ENCODE results near the gene MICAL3. TPM values are rescaled to one million over a fixed set of nuclear protein-coding genes. Genes with fewer than 3 reads are reported as not detected.

MICAL3 gene
- total RNA-seq, 4 donors from 2014 or later = 6.0 to 9.8 (median 8.1) TPM

- H3K4me3 ChIP-seq = no peak overlapping the region
- ATAC-seq = peak; percentile 40 to 60
These were observed 252.0 kb downstream of the MICAL3 start for GRCh38 chr22:17772249-17772957.

GRCh38 chr22:17770180-17771077, 253.9 kb downstream of the MICAL3 start:
- DNase-seq (peak in 1 of 2 donors; percentile 56), ATAC-seq (no peak)
- Histone ChIP-seq H3K4me3 (no peak overlapping the region), H3K27ac (peak overlapping the region in 2 of 4 donors; percentile 23 to 36), H3K9me3 (no peaks in the 10 kb centered on the region), H3K27me3 (no peaks in the 10 kb centered on the region), H3K36me3 (no peaks in the 10 kb centered on the region), H3K4me1 (peaks cover 12 to 18% of the 10 kb centered on the region in 2 donors)
- intact Hi-C loops (cut with DNase I; ENCODE audit: low total_unique reads) (no loop called here), in situ Hi-C loops (cut with MboI; ENCODE audit: low sequenced_read_pairs in 4 of 4) (no loop called here)
- no peak for TF ChIP-seq CTCF (IDR thresholded peaks at IDR 0.05 in 4 of 5, conservative IDR thresholded peaks at IDR 0.05 in 1 of 5)
- TF ChIP-seq POLR2A (IDR thresholded peaks at IDR 0.05) = no peak

More at GRCh38 chr22:17772249-17772957, 252.0 kb downstream of the MICAL3 start:
- Histone ChIP-seq H3K27ac (no peak overlapping the region), H3K9me3 (no peaks in the 10 kb centered on the region), H3K36me3 (no peaks in the 10 kb centered on the region), H3K4me1 (peaks cover 12 to 18% of the 10 kb centered on the region in 2 donors), H3K27me3 (no peaks in the 10 kb centered on the region)
- peak in 1 of 2 donors; percentile 58 for DNase-seq
- in situ Hi-C loops (cut with MboI; ENCODE audit: low sequenced_read_pairs in 4 of 4) = no loop called here
- TF ChIP-seq CTCF (IDR thresholded peaks at IDR 0.05 in 4 of 5, conservative IDR thresholded peaks at IDR 0.05 in 1 of 5) = no peak
- TF ChIP-seq POLR2A (IDR thresholded peaks at IDR 0.05) = no peak
- intact Hi-C loops (cut with DNase I; ENCODE audit: low total_unique reads) = no loop called here

- TF ChIP-seq CTCF (IDR thresholded peaks at IDR 0.05 in 4 of 5, conservative IDR thresholded peaks at IDR 0.05 in 1 of 5) = no peak
- no peak for TF ChIP-seq POLR2A (IDR thresholded peaks at IDR 0.05)
- no peaks in the 10 kb centered on the region for H3K9me3 ChIP-seq
- H3K27me3 ChIP-seq = no peaks in the 10 kb centered on the region
- H3K4me1 ChIP-seq = peaks cover 12 to 18% of the 10 kb centered on the region in 2 donors
- no peak for ATAC-seq
- in situ Hi-C loops (cut with MboI; ENCODE audit: low sequenced_read_pairs in 4 of 4) (no loop called here), intact Hi-C loops (cut with DNase I; ENCODE audit: low total_unique reads) (no loop called here)
- no peak overlapping the region for H3K4me3 ChIP-seq
- no peaks in the 10 kb centered on the region for H3K36me3 ChIP-seq
- DNase-seq = no peak
- H3K27ac ChIP-seq = no peak overlapping the region
These were observed 254.7 kb downstream of the MICAL3 start for GRCh38 chr22:17769716-17770082.

GRCh38 chr22:17769013-17769715, 255.2 kb downstream of the MICAL3 start:
- intact Hi-C loops (cut with DNase I; ENCODE audit: low total_unique reads) = no loop called here
- Histone ChIP-seq H3K4me1 (peaks cover 12 to 18% of the 10 kb centered on the region in 2 donors), H3K4me3 (no peak overlapping the region), H3K36me3 (no peaks in the 10 kb centered on the region), H3K9me3 (no peaks in the 10 kb centered on the region), H3K27ac (no peak overlapping the region), H3K27me3 (no peaks in the 10 kb centered on the region)
- DNase-seq (no peak), ATAC-seq (no peak)
- in situ Hi-C loops (cut with MboI; ENCODE audit: low sequenced_read_pairs in 4 of 4) = no loop called here
- TF ChIP-seq POLR2A (IDR thresholded peaks at IDR 0.05) = no peak
